Measurements from ENCODE around the gene TIMM13.
"Not testable (repeated sequence)": the region's sequence is repeated elsewhere in the genome, so short reads cannot be mapped to it uniquely, and the experiment has no call there.

TIMM13 gene

DNA sequence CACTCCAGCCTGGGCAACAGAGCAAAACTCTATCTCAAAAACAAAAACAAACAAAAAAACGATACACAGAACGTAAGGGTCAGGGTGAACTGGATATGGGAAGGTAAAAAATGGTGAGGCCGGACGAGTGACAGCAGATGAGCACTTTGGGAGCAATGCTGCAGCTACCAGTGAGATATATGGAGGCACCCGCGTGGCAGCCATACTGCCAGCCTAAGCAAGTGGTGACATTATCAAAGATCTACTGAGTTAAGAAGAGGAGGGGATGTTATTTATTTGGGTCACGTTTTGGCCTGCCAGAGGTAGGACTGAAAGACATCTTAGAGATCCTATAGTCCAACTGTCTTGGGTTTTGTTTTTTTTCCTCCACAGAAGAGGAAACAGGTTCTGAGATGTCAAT, 14.2 kb downstream of the TIMM13 start:
- DNase-seq, result no peak

DNA sequence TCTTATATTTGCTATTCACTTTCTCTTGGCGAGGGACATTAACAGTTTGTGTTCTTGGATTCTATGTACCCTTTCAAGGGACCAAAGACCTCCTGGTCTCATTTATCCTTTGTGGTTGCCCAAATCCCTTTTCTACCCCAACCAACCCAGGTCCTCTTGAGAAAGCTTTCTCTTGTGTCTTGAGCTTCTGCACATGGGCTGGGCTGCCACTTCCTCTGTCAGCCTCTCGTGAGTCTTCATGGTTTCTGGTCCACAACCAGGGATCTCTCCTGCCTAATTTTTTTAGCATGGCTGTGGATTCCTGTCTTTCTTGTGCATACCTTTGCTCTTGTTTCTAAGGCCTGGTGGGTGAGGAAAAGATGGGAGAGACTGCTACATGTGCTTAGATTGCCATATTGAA, 14.9 kb downstream of the TIMM13 start:
- no peak for DNase-seq

DNA sequence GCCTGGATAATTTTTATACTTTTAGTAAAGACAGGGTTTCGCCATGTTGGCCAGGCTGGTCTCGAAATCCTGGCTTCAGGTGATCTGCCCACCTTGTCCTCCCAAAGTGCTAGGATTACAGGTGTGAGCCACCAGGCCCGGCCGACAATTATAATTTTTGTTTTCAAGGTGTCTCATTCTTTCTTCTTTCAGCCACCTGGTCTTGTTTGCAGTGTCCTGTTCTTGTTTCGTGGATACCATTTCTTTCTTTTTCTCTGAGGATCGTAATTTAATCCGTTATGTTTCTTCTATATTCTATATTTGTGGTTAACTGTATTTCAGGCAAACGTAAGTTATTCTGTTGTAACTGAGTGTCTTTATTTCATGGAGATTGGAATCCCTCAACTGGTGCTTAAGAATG, 15.7 kb downstream of the TIMM13 start:
- no peak for DNase-seq

DNA sequence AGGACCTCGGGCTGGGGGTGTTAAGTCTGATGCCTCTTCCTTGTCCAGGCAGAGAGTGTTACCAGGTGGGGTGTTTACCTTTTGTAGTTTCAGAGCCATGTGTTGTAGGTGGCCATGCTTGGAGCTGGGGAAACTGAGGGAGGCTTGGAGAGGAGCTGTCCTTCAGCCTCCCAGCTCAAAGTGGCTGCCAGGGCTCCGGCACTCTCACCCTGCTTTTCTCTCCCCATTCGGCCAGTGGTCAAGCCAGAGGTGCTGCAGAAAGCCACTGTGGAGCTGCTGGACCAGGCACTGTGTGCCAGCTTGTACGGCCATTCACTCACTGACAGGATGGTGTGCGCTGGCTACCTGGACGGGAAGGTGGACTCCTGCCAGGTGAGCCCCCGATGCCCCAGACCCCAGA, 17.4 kb downstream of the TIMM13 start:
- no peak for DNase-seq

DNA sequence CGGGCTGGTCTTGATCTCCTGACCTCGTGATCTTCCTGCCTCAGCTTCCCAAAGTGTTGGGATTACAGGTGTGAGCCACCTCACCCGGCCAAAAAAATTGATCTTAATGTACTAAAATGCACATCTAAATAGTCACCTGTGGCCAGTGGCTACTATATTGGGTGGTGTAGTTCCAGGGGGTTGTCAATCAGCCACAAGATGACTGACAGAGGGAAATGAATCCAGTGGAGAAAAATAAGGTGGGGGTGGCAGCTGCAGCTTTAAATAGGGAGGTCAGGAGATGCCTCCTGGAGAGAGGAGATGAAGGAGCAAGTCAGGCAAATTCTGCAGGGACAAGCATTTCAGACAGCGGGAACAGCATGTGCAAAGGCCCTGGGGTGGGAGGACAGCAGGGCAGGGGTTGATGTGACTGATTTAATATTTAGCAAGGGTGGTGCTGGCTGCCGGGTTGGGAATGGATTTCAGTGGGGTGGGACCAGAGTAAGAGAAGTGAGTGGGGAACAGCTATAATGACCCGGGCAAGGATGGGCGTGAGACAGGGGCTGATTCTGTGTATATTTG, 18.0 kb downstream of the TIMM13 start:
- DNase-seq, result no peak

DNA sequence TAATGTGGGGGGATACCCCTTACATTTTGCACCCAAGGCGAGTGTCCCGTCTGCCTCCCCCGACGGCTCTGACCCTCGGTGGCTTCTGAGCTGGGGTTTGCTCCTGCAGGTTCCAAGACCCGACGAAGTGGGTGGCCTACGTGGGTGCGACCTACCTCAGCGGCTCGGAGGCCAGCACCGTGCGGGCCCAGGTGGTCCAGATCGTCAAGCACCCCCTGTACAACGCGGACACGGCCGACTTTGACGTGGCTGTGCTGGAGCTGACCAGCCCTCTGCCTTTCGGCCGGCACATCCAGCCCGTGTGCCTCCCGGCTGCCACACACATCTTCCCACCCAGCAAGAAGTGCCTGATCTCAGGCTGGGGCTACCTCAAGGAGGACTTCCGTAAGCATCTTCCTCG, 19.1 kb downstream of the TIMM13 start:
- DNase-seq, result no peak

DNA sequence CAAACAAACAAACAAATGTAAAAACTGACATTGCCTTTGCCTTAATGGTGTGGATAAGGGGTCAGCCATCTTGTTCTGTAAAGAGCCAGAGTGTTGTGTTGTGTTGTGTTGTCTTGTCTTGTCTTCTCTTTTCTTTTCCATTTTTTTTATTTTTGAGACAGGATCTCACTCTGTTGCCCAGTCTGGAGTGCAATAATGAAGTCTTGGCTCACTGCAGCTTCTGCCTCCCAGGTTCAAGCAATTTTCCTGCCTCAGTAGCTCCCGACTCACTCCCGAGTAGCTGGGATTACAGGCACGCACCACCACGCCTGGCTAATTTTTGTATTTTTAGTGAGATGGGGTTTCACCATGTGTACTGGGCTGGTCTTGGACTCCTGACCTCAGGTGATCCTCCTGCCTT, 27.8 kb downstream of the TIMM13 start:
- no peak for DNase-seq

DNA sequence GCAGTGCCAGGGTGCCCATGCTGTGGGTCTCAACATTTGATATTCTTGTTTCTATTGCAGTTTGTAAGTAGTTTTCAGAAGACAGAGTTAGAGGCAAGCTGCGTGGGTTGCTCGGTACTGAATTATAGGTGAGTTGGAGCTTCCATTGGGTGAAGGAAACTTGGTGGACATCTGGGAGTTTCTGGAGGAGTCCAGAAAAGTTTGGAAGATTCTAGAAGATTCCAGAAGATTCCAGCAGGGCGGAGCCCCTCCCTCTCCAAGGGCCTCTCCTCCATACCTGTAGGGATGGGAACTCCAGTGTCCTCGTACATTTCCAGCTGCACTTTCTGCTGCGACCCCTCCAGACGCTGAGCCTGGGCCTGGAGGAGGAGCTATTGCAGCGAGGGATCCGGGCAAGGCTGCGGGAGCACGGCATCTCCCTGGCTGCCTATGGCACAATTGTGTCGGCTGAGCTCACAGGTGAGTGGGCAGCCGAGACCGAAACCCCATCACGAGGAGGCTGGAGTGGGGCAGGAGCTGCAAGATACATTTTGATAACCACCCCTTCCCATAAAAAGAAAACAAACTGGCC, 28.6 kb downstream of the TIMM13 start:
- no peak for DNase-seq

DNA sequence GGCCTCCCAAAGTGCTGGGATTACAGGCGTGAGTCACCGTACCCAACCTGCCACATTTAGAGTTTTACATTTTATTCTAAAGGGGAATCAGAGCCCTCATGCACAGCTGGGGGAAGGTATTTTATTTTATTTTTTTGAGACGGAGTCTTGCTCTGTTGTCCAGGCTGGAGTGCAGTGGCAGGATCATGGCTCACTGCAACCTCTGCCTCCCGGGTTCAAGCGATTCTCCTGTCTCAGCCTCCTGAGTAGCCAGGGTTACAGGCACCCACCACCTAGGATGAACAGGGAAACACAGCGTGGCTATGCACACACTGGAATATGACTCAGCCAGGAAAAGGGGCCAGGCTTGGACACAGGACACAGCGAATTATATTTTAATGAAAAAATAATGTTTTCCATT, 30.2 kb downstream of the TIMM13 start:
- not testable (repeated sequence) for DNase-seq

DNA sequence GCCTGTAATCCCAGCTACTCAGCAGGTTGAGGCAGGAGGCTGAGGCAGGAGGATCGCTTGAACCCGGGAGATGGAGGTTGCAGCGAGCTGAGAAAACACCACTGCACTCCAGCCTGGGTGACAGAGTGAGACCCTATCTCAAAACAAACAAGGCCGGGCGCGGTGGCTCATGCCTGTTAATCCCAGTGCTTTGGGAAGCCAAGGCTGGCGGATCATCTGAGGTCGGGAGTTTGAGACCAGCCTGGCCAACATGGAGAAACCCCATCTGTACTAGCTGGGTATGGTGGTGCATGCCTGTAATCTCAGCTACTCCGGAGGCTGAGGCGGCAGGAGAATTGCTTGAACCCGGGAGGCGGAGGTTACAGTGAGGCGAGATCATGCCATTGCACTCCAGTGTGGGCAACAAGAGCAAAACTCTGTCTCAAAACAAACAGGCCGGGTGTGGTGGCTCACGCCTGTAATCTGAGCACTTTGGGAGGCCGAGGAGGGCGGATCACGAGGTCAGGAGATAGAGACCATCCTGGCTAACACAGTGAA, 32.0 kb downstream of the TIMM13 start:
- not testable (repeated sequence) for DNase-seq

DNA sequence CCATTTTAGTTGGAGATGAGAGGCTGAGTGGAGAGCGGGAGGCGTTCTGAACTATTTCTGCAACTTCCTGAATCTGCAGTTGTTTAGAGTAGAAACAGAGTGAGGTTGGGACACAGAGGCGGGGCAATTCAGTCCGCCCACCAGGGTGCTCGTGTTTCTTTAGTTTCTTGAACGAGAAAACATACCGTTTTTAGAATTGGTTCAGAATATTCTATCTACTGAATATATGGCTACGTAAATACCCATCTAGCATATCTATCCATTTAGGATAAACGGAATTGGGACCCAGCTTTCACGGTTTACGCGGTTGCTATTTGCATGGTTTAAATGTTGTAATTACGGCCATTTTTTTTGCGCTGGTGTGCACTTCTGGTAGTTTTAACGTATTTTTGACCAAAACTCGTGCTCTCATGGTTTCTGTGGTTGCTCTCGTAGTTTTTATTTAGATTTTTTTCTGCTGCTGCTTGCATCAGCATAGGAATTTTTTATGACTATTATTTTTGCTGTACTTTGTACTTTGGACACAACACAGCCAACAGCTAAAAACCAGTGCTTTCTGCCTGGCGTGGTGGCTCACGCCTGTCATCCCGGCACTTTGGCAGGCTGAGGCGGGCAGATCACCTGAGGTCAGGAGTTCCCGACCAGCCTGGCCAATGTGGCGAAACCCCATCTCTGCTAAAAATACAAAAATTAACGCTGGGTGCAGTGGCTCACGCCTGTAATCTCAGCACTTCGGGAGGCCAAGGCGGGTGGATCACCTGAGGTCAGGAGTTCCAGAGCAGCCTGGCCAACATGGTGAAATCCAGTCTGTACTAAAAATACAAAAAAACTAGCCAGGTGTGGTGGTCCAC, 32.7 kb downstream of the TIMM13 start:
- no peak for DNase-seq

DNA sequence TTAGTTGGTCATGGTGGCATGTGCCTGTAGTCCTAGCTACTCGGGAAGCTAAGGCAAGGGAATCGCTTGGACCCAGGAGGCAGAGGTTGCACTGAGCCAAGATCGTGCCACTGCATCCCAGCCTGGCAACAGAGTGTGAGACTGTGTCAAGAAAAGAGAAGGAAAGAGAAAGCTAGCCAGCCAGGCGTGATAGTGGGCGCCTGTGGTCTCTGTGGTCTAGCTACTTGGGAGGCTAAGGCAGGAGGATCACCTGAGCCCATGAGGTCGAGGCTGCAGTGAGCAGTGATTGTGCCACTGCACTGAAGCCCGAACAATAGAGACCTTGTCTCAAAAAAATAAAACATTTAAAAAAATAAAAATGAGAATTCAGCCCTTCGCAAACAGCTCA, 33.3 kb downstream of the TIMM13 start:
- no peak for DNase-seq

DNA sequence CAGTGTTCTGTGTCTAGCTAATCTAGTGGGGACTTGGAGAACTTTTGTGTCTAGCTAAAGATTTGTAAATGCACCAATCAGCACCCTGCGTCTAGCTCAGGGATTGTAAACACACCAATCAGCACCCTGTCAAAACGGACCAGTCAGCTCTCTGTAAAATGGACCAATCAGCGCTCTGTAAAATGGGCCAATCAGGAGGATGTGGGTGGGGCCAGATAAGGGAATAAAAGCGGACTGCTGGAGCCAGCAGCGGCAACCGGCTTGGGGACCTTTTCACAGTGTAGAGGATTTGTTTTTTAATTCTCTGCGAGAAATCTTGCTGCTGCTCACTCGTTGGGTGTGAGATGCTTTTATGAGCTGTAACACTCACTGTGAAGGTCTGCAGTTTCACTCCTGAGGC, 34.5 kb downstream of the TIMM13 start:
- not testable (repeated sequence) for DNase-seq

DNA sequence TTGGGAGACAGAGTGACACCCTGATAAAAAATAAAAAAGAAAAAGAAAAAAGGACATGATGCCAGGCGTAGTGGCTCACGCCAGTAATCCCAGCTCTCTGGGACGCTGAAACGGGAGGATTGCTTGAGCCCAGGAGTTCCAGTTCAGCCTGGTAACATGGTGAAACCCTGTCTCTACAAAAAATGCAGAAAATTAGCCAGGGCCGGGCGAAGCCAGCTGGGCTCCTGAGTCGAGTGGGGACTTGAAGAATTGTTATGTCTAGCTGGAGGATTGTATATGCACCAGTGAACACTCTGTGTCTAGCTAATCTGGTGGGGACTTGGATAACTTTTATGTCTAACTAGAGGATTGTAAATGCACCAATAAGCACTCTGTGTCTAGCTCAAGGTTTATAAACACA, 35.0 kb downstream of the TIMM13 start:
- no peak for DNase-seq

DNA sequence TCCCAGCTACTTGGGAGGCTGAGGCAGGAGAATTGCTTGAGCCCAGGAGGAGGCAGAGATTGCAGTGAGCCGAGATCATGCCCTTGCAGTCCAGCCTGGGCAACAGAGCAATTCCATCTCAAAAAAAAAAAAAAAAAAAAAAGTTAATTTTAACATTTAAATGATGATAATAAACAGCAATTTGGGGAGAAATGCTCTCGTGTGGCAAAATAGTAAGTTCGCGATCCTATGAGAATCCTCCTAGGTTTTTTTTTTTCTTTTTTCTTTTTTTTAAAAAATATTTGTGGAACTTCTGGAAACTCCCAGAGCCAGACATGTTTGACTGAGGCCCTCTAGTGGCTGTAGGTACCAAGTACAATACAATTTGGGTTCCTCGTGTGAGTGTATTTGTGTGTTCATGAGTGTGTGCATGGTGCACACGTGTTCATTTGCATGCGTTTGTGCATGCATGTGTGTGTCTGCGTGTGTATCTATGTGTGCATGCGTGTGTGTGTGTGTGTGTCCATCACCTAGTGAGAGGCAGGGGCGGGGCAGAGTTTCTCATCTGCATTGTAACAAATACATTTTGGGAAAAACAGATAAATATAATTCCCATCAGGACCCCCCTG, 36.2 kb downstream of the TIMM13 start:
- peak; percentile 62 for DNase-seq

DNA sequence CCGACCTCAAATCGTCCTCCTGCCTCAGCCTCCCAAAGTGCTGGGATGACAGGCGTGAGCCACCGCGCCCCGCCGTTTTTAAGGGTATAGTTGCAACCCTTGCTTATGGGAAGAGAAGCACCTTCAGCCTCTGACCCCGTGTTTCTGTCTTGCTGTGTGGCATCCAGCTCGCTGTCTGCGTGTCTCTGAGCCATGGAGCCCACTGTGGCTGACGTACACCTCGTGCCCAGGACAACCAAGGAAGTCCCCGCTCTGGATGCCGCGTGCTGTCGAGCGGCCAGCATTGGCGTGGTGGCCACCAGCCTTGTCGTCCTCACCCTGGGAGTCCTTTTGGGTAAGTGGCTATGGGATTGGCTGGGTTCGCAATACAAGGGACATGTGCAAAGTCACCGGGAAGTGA, 37.8 kb downstream of the TIMM13 start:
- no peak for DNase-seq

DNA sequence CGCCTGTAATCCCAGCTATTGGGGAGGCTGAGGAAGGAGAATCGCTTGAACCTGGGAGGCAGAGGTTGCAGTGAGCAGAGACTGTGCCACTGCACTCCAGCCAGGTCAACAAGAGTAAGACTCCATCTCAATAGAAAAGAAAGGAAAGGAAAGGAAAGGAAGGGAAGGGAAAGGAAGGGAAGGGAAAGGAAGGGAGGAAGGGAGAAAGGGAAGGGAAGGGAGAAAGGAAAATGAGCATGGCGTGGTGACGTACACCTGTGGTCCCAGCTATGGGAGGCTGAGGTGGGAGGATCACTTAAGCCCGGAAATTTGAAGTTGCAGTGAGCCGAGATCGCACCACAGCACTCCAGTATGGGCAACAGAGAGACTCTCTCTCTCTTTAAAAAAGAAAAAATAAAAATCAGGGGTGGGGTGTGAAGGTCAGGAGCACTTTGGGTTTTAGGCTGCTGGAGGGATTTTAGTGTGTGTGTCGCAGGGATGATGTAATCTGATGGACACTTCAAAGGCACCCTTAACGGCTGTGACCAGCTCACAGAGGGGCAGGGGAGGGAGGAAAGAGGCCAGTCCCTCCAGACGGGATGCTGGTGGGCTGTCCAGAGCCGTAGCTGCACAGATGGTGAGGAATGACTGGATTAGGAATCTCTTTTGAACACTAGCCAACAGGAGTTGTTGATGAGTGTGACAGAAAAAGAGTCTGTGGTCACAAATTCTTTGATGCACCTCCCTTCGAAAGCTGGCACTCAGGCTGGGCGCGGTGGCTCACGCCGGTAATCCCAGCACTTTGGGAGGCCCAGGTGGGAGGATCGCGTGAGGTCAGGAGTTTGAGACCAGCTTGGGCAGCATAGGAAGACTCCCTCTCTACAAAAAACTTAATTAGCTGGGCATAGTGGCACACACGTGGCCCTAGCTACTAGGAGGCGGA, 39.8 kb downstream of the TIMM13 start:
- no peak for DNase-seq

DNA sequence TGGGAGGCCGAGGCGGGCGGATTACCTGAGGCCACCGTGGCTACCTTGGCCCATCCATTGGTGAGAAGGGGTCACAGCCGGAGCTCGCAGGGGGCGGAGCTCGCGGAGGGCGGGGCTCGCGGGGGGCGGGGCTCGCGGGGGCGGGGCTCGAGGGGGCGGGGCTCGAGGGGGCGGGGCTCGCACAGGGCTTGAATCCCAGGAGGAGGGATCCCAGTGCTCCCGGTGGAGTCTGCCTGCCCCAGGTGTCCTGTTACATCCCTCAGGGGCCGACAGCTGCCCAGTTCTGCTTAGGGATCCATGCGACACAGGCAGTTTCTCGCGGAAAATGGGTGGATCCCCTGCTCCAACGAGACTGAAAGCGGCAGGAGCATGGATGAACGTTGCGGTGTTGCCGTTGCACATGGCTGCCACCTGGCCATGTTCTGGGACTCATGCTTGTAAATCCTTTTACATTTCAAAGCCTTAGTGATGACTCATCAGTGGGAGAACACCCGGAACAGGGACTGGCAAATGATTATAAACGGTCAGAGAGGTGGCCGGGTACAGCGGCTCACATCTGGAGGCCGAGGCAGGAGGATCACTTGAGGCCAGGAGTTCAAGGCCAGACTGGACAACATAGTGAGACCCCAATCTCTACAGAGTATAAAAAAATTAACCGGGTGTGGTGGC, 42.2 kb downstream of the TIMM13 start:
- no peak for DNase-seq

DNA sequence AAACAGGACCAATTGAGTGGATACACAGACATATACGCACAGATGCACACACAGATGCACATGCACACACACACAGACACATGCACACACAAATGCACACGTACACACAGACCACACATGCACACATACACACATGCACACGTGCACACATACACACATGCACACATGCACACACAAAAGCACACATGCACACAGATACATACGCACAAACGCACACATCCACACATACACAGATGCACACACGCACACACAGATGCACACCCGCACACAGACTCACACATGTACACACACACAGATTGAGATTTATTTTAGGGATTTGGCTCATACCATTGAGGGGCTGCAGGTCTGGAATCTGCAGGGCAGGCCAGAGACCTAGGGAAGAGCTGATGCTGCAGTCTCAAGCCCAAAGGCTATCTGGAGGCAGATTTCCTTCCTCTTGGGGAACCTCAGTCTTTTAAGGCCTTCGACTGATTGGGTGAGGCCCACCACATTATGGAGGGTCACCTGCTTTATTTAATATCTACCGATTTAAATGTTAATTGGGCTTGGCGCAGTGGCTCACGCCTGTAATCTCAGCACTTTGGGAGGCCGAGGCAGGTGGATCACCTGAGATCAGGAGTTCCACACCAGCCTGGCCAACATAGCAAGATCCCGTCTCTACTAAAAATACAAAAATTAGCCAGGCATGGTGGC, 44.7 kb downstream of the TIMM13 start:
- DNase-seq, result no peak

DNA sequence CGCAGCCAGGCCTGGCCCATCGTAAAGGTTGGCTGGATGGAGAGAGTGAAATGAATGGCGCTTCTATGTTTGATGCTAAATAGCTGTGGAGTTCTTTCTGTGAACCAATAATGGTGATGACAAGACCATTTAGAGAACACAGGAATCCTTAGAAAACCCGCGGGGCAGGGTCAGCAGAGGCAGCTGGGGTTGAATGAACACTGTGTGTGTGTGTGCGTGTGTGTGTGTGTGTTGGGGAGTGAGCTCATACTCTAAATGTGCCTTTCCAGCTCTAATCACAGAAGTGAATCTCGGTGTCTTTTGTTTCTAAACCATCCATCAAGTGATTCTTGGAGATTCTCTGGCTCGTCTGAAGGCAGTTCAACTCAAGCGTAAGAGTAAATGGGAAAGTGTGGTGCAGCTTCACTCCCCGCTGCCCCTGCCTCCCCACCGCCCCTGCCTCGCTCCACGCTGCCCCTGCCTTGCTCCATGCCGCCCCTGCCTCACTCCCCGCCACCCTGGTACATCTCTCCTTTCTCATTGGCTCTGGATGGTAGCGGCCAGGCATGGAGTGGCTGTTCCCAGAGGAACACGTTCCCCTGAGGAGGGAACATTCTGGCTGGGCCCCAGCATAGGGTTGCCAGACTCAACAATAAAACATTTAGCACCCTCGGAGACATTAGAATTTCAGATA, 46.1 kb downstream of the TIMM13 start:
- DNase-seq, result no peak

DNA sequence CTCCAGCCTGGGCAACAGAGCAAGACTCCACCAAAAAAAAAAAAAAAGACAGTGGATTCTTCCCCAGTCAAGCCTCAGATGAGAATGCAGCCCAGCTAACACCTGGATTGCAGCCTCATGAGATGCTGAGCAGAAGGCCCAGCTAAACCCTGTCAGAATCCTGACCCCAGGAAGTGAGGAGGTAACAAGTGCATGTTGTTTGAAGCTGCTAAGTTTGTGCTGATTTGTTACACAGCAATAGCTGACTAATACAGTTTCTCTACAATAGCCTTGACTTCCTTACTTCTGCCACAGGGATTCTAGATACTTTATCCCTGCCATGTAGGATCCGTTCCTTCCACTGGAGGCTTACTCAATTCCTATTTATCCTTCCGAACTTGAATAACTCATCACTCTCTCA, 46.8 kb downstream of the TIMM13 start:
- no peak for DNase-seq
